ENCODE measurements around the gene CHD2. TPM values are rescaled to one million over a fixed set of nuclear protein-coding genes. Genes with fewer than 3 reads are reported as not detected.

CHD2 gene
- total RNA-seq, 1 experiment from 2014 or later: 63.3 TPM

DNA sequence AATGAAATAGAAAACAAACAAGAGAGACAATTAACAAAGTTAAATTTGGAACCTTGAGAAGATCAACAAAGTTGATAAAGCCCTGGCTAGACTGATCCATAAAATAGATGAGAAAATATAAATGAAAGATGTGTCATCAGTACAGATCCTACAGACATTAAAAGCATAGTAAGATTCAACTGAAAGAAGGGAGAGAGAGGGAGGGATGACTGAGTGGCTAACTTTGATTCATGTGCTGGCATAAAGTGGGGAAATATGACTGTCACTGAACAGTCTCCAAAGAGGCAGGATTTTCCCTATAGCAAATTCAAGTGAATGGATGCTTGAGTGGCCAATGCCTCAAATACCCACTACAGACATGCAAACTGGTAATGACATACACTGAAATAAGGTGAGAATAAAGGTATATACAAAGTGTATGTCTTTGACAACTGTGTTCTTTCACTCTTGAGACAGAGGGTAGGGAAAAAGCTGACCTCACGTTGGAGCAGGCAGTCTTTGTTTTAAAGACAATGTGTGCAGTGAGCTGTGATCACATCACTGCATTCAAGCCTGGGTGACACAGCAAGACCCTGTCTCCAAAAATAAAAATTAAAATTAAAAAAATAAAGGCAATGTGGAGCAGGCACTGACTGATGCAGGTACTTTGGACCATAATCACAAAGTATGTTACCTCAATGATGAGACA is 35.9 kb upstream of the CHD2 start:
- H4K8ac ChIP-seq (replicated peaks; ENCODE audit: insufficient read length, low read depth, low read length): no peak overlapping the region
- H3K79me2 ChIP-seq (ENCODE audit: insufficient read depth, low read length): no peaks in the 10 kb centered on the region
- no peak overlapping the region for H3K56ac ChIP-seq (ENCODE audit: insufficient read length, low read depth, low read length)
- peaks cover 2% of the 10 kb centered on the region for H3K27me3 Mint-ChIP-seq (ENCODE audit: low read depth)
- H3K79me1 ChIP-seq (ENCODE audit: insufficient read depth, low read depth, low read length, poor library complexity, severe bottlenecking): no peaks in the 10 kb centered on the region
- no peak overlapping the region for H3K9ac ChIP-seq (ENCODE audit: extremely low read depth, insufficient read length, low read length)
- no peak overlapping the region for H3K4me2 ChIP-seq (ENCODE audit: insufficient read depth, insufficient read length, low read length)
- H4K5ac ChIP-seq (ENCODE audit: insufficient read length, low read depth, low read length): no peak overlapping the region
- no peak overlapping the region for H3K27ac ChIP-seq (ENCODE audit: insufficient read length, low read depth, low read length)
- H3K27ac Mint-ChIP-seq: no peak overlapping the region
- H3K14ac ChIP-seq (ENCODE audit: insufficient read depth, low read length): no peak overlapping the region
- H3K4me1 Mint-ChIP-seq: no peaks in the 10 kb centered on the region
- no peak overlapping the region for H2AFZ ChIP-seq (ENCODE audit: low read length)
- TF ChIP-seq, protein P1, sequence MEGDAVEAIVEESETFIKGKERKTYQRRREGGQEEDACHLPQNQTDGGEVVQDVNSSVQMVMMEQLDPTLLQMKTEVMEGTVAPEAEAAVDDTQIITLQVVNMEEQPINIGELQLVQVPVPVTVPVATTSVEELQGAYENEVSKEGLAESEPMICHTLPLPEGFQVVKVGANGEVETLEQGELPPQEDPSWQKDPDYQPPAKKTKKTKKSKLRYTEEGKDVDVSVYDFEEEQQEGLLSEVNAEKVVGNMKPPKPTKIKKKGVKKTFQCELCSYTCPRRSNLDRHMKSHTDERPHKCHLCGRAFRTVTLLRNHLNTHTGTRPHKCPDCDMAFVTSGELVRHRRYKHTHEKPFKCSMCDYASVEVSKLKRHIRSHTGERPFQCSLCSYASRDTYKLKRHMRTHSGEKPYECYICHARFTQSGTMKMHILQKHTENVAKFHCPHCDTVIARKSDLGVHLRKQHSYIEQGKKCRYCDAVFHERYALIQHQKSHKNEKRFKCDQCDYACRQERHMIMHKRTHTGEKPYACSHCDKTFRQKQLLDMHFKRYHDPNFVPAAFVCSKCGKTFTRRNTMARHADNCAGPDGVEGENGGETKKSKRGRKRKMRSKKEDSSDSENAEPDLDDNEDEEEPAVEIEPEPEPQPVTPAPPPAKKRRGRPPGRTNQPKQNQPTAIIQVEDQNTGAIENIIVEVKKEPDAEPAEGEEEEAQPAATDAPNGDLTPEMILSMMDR (conservative IDR thresholded peaks at IDR 0.05): no peak
- no peak overlapping the region for H2BK5ac ChIP-seq (ENCODE audit: insufficient read length, low read length)
- peaks cover 8 to 14% of the 10 kb centered on the region in 2 experiments for H3K9me3 Mint-ChIP-seq
- no peak overlapping the region for H3K4me3 Mint-ChIP-seq
- H4K20me1 ChIP-seq (ENCODE audit: control insufficient read depth, insufficient read depth, insufficient read length): no peaks in the 10 kb centered on the region
- H3K9me3 ChIP-seq (ENCODE audit: control insufficient read depth, low read depth, low read length): no peaks in the 10 kb centered on the region
- H3K23me2 ChIP-seq (ENCODE audit: insufficient read length, low read depth, low read length, poor library complexity, severe bottlenecking): no peaks in the 10 kb centered on the region
- H3K18ac ChIP-seq (ENCODE audit: insufficient read length, low read depth, low read length): no peak overlapping the region
- no peaks in the 10 kb centered on the region for H3K27me3 ChIP-seq (ENCODE audit: insufficient read depth, low read length)
- no peak overlapping the region for H2BK12ac ChIP-seq (ENCODE audit: insufficient read length, low read depth, low read length)
- no peak for DNase-seq
- H3K23ac ChIP-seq (ENCODE audit: insufficient read length, low read depth, low read length): no peak overlapping the region
- no peak overlapping the region for H2BK120ac ChIP-seq (ENCODE audit: low read depth, low read length, poor library complexity, severe bottlenecking)
- H3K4ac ChIP-seq (ENCODE audit: low read depth, low read length): no peak overlapping the region
- WGBS (ENCODE audit: extremely low coverage, insufficient read length, low lambda C conversion rate): no CpG with 5 or more reads among the region's 1 CpG
- no peak overlapping the region for H2BK20ac ChIP-seq (ENCODE audit: low read depth, low read length, poor library complexity, severe bottlenecking)
- H4K91ac ChIP-seq (ENCODE audit: insufficient read length, low read depth, low read length): no peak overlapping the region
- no peak overlapping the region for H2AK5ac ChIP-seq (ENCODE audit: insufficient read length, low read length)
- no peak overlapping the region for H3T11ph ChIP-seq (ENCODE audit: low read length)
- no peak overlapping the region for H2BK15ac ChIP-seq (ENCODE audit: low read depth, low read length)
- H3K36me3 Mint-ChIP-seq (ENCODE audit: insufficient read depth in 1 of 3, low read depth in 3 of 3): peaks cover 3 to 9% (median 8%) of the 10 kb centered on the region in 3 experiments; a peak in 4 of 7 replicates
- H3K4me1 ChIP-seq (ENCODE audit: insufficient read depth, low read length): no peaks in the 10 kb centered on the region

Data from H9 (cell line).